NCI-H2107 (cell line): Measurements from ENCODE around the gene MEF2C.

Source experiments
- DNase-seq: peaks from one replicate; lab custom pipeline; 2025; lab: John Stamatoyannopoulos, UW

MEF2C gene

GRCh38 chr5:88756953-88757352, 126.0 kb downstream of the MEF2C start:
- DNase-seq = no peak

GRCh38 chr5:88748666-88749065, 134.3 kb downstream of the MEF2C start:
- no peak for DNase-seq

- no peak for DNase-seq
Observed at GRCh38 chr5:88746438-88746882, 136.5 kb downstream of the MEF2C start.

- no peak for DNase-seq
Observed at GRCh38 chr5:88745093-88745696, 137.8 kb downstream of the MEF2C start.

- no peak for DNase-seq
Observed at GRCh38 chr5:88743231-88743834, 139.7 kb downstream of the MEF2C start.

GRCh38 chr5:88741964-88742363, 141.0 kb downstream of the MEF2C start:
- DNase-seq = no peak

- no peak for DNase-seq
Observed at GRCh38 chr5:88740604-88741185, 142.3 kb downstream of the MEF2C start.

GRCh38 chr5:88736494-88736893, 146.5 kb downstream of the MEF2C start:
- DNase-seq = no peak

- DNase-seq = no peak
Observed at GRCh38 chr5:88734983-88735382, 148.0 kb downstream of the MEF2C start.

- DNase-seq = no peak
Observed at GRCh38 chr5:88734191-88734640, 148.8 kb downstream of the MEF2C start.

GRCh38 chr5:88732862-88733261, 150.1 kb downstream of the MEF2C start:
- DNase-seq = no peak

- DNase-seq = no peak
Observed at GRCh38 chr5:88732181-88732633, 150.8 kb downstream of the MEF2C start.

GRCh38 chr5:88729829-88730182, 153.2 kb downstream of the MEF2C start:
- no peak for DNase-seq

GRCh38 chr5:88729084-88729828, 153.7 kb downstream of the MEF2C start:
- DNase-seq = peak; percentile 4

GRCh38 chr5:88727705-88728313, 155.2 kb downstream of the MEF2C start:
- DNase-seq = no peak

- no peak for DNase-seq
Observed at GRCh38 chr5:88725454-88725853, 157.5 kb downstream of the MEF2C start.

GRCh38 chr5:88724201-88724600, 158.8 kb downstream of the MEF2C start:
- DNase-seq = no peak

GRCh38 chr5:88722546-88723073, 160.4 kb downstream of the MEF2C start:
- DNase-seq = no peak

- DNase-seq = no peak
Observed at GRCh38 chr5:88719434-88719833, 163.6 kb downstream of the MEF2C start.

GRCh38 chr5:88718736-88719135, 164.2 kb downstream of the MEF2C start:
- no peak for DNase-seq

- no peak for DNase-seq
Observed at GRCh38 chr5:88716101-88716500, 166.9 kb downstream of the MEF2C start.

GRCh38 chr5:88715503-88715902, 167.5 kb downstream of the MEF2C start:
- no peak for DNase-seq
